ENCODE results near the gene KAT7.

DNA sequence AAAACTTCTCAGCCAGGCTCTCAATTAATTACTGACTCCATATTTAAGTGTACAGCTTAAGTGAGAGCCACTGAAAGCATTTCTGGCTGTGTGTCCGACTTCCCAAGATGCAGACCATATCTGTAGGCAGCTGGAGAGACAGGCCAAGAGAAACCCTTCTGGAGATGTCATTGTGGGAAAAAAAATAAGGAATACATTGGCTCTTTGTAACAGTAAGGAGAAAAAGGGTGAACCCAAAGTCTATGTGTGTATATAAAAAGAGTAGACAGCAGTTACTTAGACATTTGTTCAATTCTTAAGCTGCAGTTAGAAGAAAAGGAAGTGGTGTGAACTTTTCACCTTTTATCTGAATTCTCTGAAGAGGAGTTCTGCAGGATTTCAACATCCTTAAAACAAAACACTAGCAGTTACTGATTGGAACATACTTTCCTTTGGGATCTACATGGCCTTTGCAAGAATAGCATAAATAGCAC is 46.3 kb upstream of the KAT7 start:
- TF ChIP-seq, protein P1, sequence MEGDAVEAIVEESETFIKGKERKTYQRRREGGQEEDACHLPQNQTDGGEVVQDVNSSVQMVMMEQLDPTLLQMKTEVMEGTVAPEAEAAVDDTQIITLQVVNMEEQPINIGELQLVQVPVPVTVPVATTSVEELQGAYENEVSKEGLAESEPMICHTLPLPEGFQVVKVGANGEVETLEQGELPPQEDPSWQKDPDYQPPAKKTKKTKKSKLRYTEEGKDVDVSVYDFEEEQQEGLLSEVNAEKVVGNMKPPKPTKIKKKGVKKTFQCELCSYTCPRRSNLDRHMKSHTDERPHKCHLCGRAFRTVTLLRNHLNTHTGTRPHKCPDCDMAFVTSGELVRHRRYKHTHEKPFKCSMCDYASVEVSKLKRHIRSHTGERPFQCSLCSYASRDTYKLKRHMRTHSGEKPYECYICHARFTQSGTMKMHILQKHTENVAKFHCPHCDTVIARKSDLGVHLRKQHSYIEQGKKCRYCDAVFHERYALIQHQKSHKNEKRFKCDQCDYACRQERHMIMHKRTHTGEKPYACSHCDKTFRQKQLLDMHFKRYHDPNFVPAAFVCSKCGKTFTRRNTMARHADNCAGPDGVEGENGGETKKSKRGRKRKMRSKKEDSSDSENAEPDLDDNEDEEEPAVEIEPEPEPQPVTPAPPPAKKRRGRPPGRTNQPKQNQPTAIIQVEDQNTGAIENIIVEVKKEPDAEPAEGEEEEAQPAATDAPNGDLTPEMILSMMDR (IDR thresholded peaks at IDR 0.05; ENCODE audit: borderline replicate concordance, extremely low read depth, low read length, poor library complexity, severe bottlenecking) = no peak
- TF ChIP-seq EZH2 (IDR thresholded peaks at IDR 0.05; ENCODE audit: borderline replicate concordance, low read depth, low read length, severe bottlenecking) = no peak

Measured in DND-41 (cell line).